Panc1 (cell line): Measurements from ENCODE around the gene MEIS3. TPM values are rescaled to one million over a fixed set of nuclear protein-coding genes. Genes with fewer than 3 reads are reported as not detected.

Experiments
- ATAC-seq: fragments of 200-7000 bp; cut with Tn5 transposase; 2 replicates; pipeline ENCODE4 v1.9.1; 2020; ENCODE audit warnings: mild to moderate bottlenecking, moderate library complexity
- BruUV-seq: library from RNA; stranded (reverse); fragments of 400-500 nt; replicated peaks from 2 replicates; lab custom pipeline; 2021; lab: Mats Ljungman, UMichigan
- CTCF ChIA-PET: fragments of 300-600 bp; sonication (Branson Sonifier 250); formaldehyde crosslinking; loops from one replicate; lab custom pipeline; 2022; ENCODE audit warnings: antibody characterized with exemption; lab: Charles Lee
- POLR2A ChIA-PET: fragments of 300-600 bp; sonication (Branson Sonifier 250); formaldehyde crosslinking; loops from one replicate; lab custom pipeline; 2022; ENCODE audit warnings: antibody characterized with exemption; lab: Charles Lee
- DNase-seq: peaks from one replicate; pipeline ENCODE4 v3.0.0-alpha.2; 2010; ENCODE audit warnings: low read depth, low spot score
- H3K27ac ChIP-seq: 2 replicates; pipeline ENCODE4 v1.5.1; 2011; ENCODE audit warnings: mild to moderate bottlenecking, low read length, inconsistent platforms
- H3K27me3 ChIP-seq: fragments of 200-500 bp; sonication (Bioruptor generic); 2 replicates; pipeline ENCODE4 v1.6.0; 2014; ENCODE audit warnings: low read length, inconsistent platforms; ENCODE audit not compliant: control insufficient read depth, insufficient read depth
- H3K36me3 ChIP-seq: fragments of 200-500 bp; sonication (Bioruptor generic); 2 replicates; pipeline ENCODE4 v1.5.1; 2014; ENCODE audit warnings: inconsistent platforms, mild to moderate bottlenecking, low read length, moderate library complexity; ENCODE audit not compliant: control insufficient read depth, insufficient read depth
- H3K4me1 ChIP-seq: 2 replicates; pipeline ENCODE4 v1.5.1; 2011; ENCODE audit warnings: inconsistent platforms, mild to moderate bottlenecking, low read length, moderate library complexity; ENCODE audit not compliant: control insufficient read depth, insufficient read depth
- H3K4me3 ChIP-seq, 2 experiments: 2 replicates each; pipeline ENCODE4 v1.5.1; 2011 to 2012; ENCODE audit warnings: low read depth in 2 of 2, low read length in 2 of 2, mild to moderate bottlenecking in 2 of 2, inconsistent platforms in 1 of 2, moderate library complexity in 1 of 2
- H3K9me3 ChIP-seq: fragments of 200-500 bp; sonication (Bioruptor generic); 2 replicates; pipeline ENCODE4 v1.5.1; 2014; ENCODE audit warnings: low read depth, mild to moderate bottlenecking, inconsistent platforms, low read length, moderate library complexity; ENCODE audit not compliant: control insufficient read depth, insufficient read depth
- CTCF ChIP-seq: fragments of 450-650 bp; IDR thresholded peaks from 2 replicates; pipeline ENCODE4 v1.5.1; 2017; ENCODE audit warnings: mild to moderate bottlenecking
- POLR2AphosphoS5 ChIP-seq: IDR thresholded peaks from 2 replicates; pipeline ENCODE4 v1.6.1; 2012; ENCODE audit warnings: mild to moderate bottlenecking, low read depth, low read length, moderate library complexity
- REST ChIP-seq, 2 experiments: IDR thresholded peaks; 2 replicates each; pipeline ENCODE4 v1.6.1; 2011 to 2012; ENCODE audit warnings: low read depth in 2 of 2, control low read depth in 1 of 2, low read length in 1 of 2, mild to moderate bottlenecking in 1 of 2, moderate library complexity in 1 of 2; ENCODE audit not compliant: insufficient read depth in 1 of 2
- SIN3A ChIP-seq: IDR thresholded peaks from 2 replicates; pipeline ENCODE4 v1.6.1; 2012; ENCODE audit warnings: low read depth, mild to moderate bottlenecking, low read length, moderate library complexity, borderline replicate concordance; ENCODE audit not compliant: insufficient read depth
- TCF7L2 ChIP-seq: IDR thresholded peaks from 2 replicates; pipeline ENCODE4 v1.6.1; 2011; ENCODE audit warnings: mild to moderate bottlenecking, low read depth, low read length, inconsistent platforms
- in situ Hi-C: cut with HindIII; loops from 2 replicates; pipeline ENCODE4 v1.10.0; 2016; ENCODE audit warnings: low sequenced_read_pairs, low pct_unique_long_range_greater_than_20kb
- intact Hi-C: fragments of 100-400 bp; cut with micrococcal nuclease; formaldehyde crosslinking; loops from one replicate; pipeline ENCODE4 v1.10.0; 2022; ENCODE audit not compliant: unreplicated experiment
- total RNA-seq: library from RNA; stranded (reverse); gene quantifications from one replicate; pipeline ENCODE4 v1.2.1, GENCODE V29; 2021; ENCODE audit not compliant: unreplicated experiment

The MEIS3 gene
- total RNA-seq, 1 experiment from 2014 or later, result 11.3 TPM

- BruUV-seq, result no TSS peak
- in situ Hi-C loops, result no loop called here
- Histone ChIP-seq H3K4me1 (no peaks in the 10 kb centered on the region), H3K9me3 (no peaks in the 10 kb centered on the region), H3K27ac (no peak overlapping the region), H3K4me3 (peak overlapping the region in 1 of 2 experiments; percentile 21; a peak in 2 of 4 replicates), H3K27me3 (peaks cover 2% of the 10 kb centered on the region; the same call in 1 of the 2 replicates), H3K36me3 (no peaks in the 10 kb centered on the region)
- POLR2A ChIA-PET, result no interaction called here
- CTCF ChIA-PET, result interaction anchor here (0.6 kb wide), 1 partner anchor 166 kb away, joined by 4 read pairs; no protein-coding TSS in a partner anchor
- ATAC-seq (no peak), DNase-seq (no peak)
- intact Hi-C loops, result no loop called here
- no peak for TF ChIP-seq TCF7L2
Observed at GRCh38 chr19:47445527-47445926, 26.2 kb upstream of the MEIS3 start.

- ChIA-PET POLR2A (no interaction called here), CTCF (no interaction called here)
- TF ChIP-seq REST (IDR thresholded peaks at IDR 0.05; ENCODE audit: insufficient read depth in 1 of 2, low read depth in 2 of 2, low read length in 1 of 2) (peak; percentile 92 to 95), SIN3A (no peak), TCF7L2 (no peak)
- no peak overlapping the region for H3K4me3 ChIP-seq
- intact Hi-C loops, result no loop called here
- no peak overlapping the region for H3K27ac ChIP-seq
- peaks cover 2% of the 10 kb centered on the region; the same call in 1 of the 2 replicates for H3K27me3 ChIP-seq
- H3K9me3 ChIP-seq, result no peaks in the 10 kb centered on the region
- no peaks in the 10 kb centered on the region for H3K4me1 ChIP-seq
- in situ Hi-C loops, result no loop called here
- DNase-seq (no peak), ATAC-seq (no peak)
- no TSS peak for BruUV-seq
- no peaks in the 10 kb centered on the region for H3K36me3 ChIP-seq
Observed at GRCh38 chr19:47444388-47444821, 25.1 kb upstream of the MEIS3 start.

GRCh38 chr19:47443331-47443730, 24.0 kb upstream of the MEIS3 start:
- ChIA-PET CTCF (no interaction called here), POLR2A (no interaction called here)
- in situ Hi-C loops, result no loop called here
- Histone ChIP-seq H3K27ac (no peak overlapping the region), H3K4me1 (no peaks in the 10 kb centered on the region), H3K36me3 (no peaks in the 10 kb centered on the region), H3K27me3 (no peaks in the 10 kb centered on the region; the same call in 1 of the 2 replicates), H3K4me3 (no peak overlapping the region), H3K9me3 (no peaks in the 10 kb centered on the region)
- no peak for DNase-seq
- intact Hi-C loops, result no loop called here
- BruUV-seq, result no TSS peak
- TF ChIP-seq REST (IDR thresholded peaks at IDR 0.05; ENCODE audit: insufficient read depth in 1 of 2, low read depth in 2 of 2, low read length in 1 of 2), result no peak
- TF ChIP-seq CTCF, result no peak
- no peak for TF ChIP-seq POLR2AphosphoS5
- no peak for TF ChIP-seq SIN3A
- ATAC-seq, result no peak
